ENCODE measurements around the gene C5orf47. TPM values are rescaled to one million over a fixed set of nuclear protein-coding genes. Genes with fewer than 3 reads are reported as not detected.

C5orf47 gene
- total and polyA plus RNA-seq, 5 experiments from 2014 or later, result not detected

GRCh38 chr5:173962436-173962972 is 26.5 kb upstream of the C5orf47 start:
- Mint-ChIP-seq H3K27me3 (no peaks in the 10 kb centered on the region), H3K4me3 (no peak overlapping the region), H3K36me3 (peaks cover 0 to 2% (median 0%) of the 10 kb centered on the region in 3 donors), H3K27ac (peak overlapping the region; percentile 19 to 84 (median 61)), H3K4me1 (peaks cover 11 to 35% (median 28%) of the 10 kb centered on the region in 4 donors), H3K9me3 (no peaks in the 10 kb centered on the region)
- DNase-seq, result no peak
- ATAC-seq, result no peak
- POLR2A ChIA-PET, result no interaction called here

DNA sequence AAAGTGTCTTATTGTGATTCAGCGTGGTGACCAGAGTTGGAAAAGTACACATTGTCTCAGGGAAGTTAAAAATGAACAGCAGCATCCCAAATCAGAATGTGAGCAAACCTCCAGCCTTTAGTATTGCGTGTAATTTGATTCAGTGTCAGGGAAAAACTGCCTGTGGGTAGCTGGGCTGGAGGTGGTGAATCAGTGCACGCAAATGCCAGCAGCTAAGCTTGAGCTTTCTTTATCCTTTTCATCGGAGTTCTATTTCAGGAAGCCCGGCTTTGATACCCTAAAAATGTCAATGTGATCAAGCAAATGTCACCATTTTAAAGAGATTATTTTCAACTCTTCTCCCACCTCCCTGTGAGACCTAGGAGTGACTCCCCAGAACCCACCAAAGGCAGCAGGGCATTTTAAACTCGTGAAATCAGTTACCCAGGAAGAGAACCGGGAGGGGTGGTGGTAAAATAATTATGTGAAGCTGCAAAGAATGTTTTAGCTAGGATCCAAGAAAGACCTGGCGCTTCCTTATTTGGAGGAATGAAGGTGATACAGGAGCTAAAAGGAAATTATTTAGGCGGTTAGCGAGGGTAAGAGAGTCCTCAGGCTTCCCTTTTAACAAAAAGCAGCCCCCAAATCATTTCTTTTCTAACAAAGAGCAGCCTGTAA is 25.7 kb upstream of the C5orf47 start:
- POLR2A ChIA-PET, result interaction anchor here (0.6 to 1.3 kb wide), 3 partner anchors 10 to 348 kb away, joined by 3 to 4 read pairs (median 3); no protein-coding TSS in a partner anchor
- H3K27me3 Mint-ChIP-seq, result no peaks in the 10 kb centered on the region
- peak overlapping the region in 4 of 10 donors; percentile 51 to 74 (median 64) for H3K4me3 Mint-ChIP-seq

GRCh38 chr5:173963867-173964441 is 25.0 kb upstream of the C5orf47 start:
- Mint-ChIP-seq H3K27me3 (no peaks in the 10 kb centered on the region), H3K4me1 (peaks cover 11 to 36% (median 29%) of the 10 kb centered on the region in 4 donors), H3K4me3 (peak overlapping the region; percentile 16 to 74 (median 47)), H3K9me3 (no peaks in the 10 kb centered on the region), H3K36me3 (no peaks in the 10 kb centered on the region), H3K27ac (peak overlapping the region in 9 of 10 donors; percentile 43 to 84 (median 65))
- POLR2A ChIA-PET, result interaction anchor here (0.6 to 1.3 kb wide), 3 partner anchors 9 to 348 kb away, joined by 3 to 4 read pairs (median 3); no protein-coding TSS in a partner anchor
- DNase-seq, result peak in 9 of 10 donors; percentile 12 to 80 (median 53)
- ATAC-seq, result peak; percentile 91 to 97

More for the DNA sequence above, 25.7 kb upstream of the C5orf47 start:
- H3K4me1 Mint-ChIP-seq, result peaks cover 11 to 35% (median 29%) of the 10 kb centered on the region in 4 donors
- peak overlapping the region; percentile 42 to 84 (median 68) for H3K27ac Mint-ChIP-seq
- ATAC-seq, result no peak
- H3K36me3 Mint-ChIP-seq, result no peaks in the 10 kb centered on the region
- H3K9me3 Mint-ChIP-seq, result no peaks in the 10 kb centered on the region
- no peak for DNase-seq

DNA sequence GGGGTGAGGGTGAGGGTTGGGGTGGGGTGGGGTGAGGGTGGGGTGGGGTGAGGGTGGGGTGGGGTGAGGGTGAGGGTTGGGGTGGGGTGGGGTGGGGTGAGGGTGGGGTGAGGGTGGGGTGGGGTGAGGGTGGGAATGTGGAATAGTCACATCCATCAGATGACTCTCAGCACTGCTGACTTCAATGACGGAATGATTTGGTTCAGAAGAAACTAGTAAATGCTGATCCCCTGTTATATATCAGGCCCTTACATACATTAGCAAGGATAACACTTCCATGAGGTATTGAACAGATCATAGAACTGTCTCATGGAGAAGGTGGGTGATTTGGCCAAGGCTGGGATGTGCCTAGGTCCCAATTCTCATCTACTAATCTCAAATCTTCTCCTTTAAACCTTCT is 24.5 kb upstream of the C5orf47 start:
- POLR2A ChIA-PET, result interaction anchor here (1.3 kb wide), 2 partner anchors 46 to 349 kb away, joined by 3 to 4 read pairs; no protein-coding TSS in a partner anchor
- Mint-ChIP-seq H3K9me3 (no peaks in the 10 kb centered on the region), H3K36me3 (no peaks in the 10 kb centered on the region), H3K4me1 (peaks cover 11 to 36% (median 29%) of the 10 kb centered on the region in 4 donors), H3K4me3 (peak overlapping the region in 6 of 10 donors; percentile 2 to 56 (median 46)), H3K27me3 (peaks cover 0 to 3% (median 0%) of the 10 kb centered on the region in 5 donors), H3K27ac (peak overlapping the region in 6 of 10 donors; percentile 16 to 85 (median 36))
- DNase-seq (no peak), ATAC-seq (peak in 1 of 2 donors; percentile 33)

GRCh38 chr5:173967241-173967640 is 21.7 kb upstream of the C5orf47 start:
- Mint-ChIP-seq H3K9me3 (no peaks in the 10 kb centered on the region), H3K27ac (peak overlapping the region in 1 of 10 donors; percentile 7), H3K36me3 (no peaks in the 10 kb centered on the region), H3K27me3 (peaks cover 0 to 13% (median 8%) of the 10 kb centered on the region in 5 donors), H3K4me3 (no peak overlapping the region), H3K4me1 (peaks cover 11 to 36% (median 29%) of the 10 kb centered on the region in 4 donors)
- ATAC-seq (no peak), DNase-seq (no peak)
- POLR2A ChIA-PET, result interaction anchor here (1.7 kb wide), 1 partner anchor 351 kb away, joined by 5 read pairs; no protein-coding TSS in a partner anchor

DNA sequence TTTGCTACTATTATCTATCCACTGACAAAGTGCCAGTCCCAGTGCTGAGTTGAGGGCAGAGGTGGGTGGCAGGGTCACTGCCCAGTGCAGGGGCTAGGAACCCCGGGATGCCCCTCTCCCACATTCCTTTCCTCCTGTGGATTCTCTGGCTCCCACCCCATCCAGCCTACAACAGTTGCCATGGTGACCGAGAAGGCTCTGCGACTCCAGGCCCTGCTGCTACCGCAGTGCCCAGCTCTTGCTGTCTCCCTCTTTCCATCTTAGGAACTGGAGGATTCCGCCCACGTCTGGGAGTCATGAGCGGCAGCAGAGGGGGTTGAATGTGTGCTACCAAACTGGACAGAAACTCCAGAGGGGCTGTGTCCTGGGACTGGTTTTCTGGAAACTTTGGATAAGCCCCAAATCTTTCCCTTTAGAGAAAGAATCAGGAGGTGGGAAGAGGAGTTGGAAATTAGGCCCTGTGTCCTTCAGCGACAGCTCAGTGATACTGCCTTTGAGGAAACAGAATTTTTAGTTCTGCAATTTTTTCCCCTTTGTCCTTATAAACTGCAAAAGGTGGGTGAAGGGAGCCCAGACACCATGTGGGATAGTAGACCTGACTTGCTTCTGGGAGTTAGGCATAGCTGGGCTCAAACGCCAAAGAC is 20.7 kb upstream of the C5orf47 start:
- DNase-seq (no peak), ATAC-seq (no peak)
- Mint-ChIP-seq H3K27ac (no peak overlapping the region), H3K4me3 (no peak overlapping the region), H3K36me3 (no peaks in the 10 kb centered on the region), H3K4me1 (peaks cover 13 to 34% (median 28%) of the 10 kb centered on the region in 4 donors), H3K9me3 (no peaks in the 10 kb centered on the region), H3K27me3 (peaks cover 0 to 13% (median 8%) of the 10 kb centered on the region in 5 donors)
- POLR2A ChIA-PET, result interaction anchor here (1.7 kb wide), 1 partner anchor 352 kb away, joined by 5 read pairs; no protein-coding TSS in a partner anchor

GRCh38 chr5:173969167-173970049 is 19.6 kb upstream of the C5orf47 start:
- Mint-ChIP-seq H3K4me3 (no peak overlapping the region), H3K27ac (peak overlapping the region in 2 of 10 donors; percentile 3 to 71), H3K27me3 (peaks cover 2 to 20% (median 12%) of the 10 kb centered on the region in 5 donors), H3K4me1 (peaks cover 10 to 31% (median 23%) of the 10 kb centered on the region in 4 donors), H3K9me3 (no peaks in the 10 kb centered on the region), H3K36me3 (no peaks in the 10 kb centered on the region)
- ATAC-seq (no peak), DNase-seq (no peak)
- POLR2A ChIA-PET, result no interaction called here

DNA sequence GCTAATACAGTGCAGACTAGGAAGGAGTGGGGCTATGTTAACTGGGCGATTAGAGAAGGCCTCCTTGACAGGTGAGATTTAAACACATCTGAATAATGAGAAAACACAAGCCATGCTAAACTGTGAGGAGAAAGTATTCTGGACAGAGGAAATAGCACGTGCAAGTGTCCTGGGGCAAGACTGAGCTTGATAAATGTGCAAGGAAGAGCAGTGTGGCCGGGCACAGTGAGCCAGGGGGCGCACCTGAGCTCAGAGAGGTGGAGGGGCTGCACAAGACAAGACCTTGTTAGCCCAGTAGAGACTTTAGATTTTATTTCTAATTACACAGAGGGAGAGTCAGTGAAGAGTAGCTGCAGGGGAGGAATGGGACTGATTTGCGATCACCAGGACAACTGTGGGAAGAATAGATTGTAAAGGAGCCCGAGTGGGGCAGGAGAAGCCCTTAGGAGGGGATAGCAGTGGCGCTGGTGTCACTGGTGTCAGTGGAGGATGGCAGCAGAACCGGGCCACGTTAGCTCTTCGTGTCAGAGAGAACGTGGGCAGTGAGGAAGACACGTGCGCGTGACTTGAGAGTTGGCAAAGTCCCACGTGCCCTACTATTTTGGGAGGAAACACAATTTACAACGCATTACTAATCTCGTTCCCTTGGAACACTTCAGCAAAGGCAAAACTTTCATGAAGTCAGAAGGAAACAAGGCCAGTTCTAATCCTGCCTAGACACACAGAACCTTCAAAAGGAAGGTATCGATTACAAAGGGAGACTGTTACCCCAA is 17.9 kb upstream of the C5orf47 start:
- Mint-ChIP-seq H3K9me3 (no peaks in the 10 kb centered on the region), H3K27ac (peak overlapping the region in 1 of 10 donors; percentile 53), H3K27me3 (peaks cover 2 to 20% (median 12%) of the 10 kb centered on the region in 5 donors), H3K36me3 (no peaks in the 10 kb centered on the region), H3K4me3 (peak overlapping the region in 2 of 10 donors; percentile 47 to 50), H3K4me1 (peaks cover 5 to 18% (median 11%) of the 10 kb centered on the region in 4 donors)
- POLR2A ChIA-PET, result no interaction called here
- ATAC-seq (no peak), DNase-seq (no peak)

- peaks cover 2 to 20% (median 12%) of the 10 kb centered on the region in 5 donors for H3K27me3 Mint-ChIP-seq
- H3K9me3 Mint-ChIP-seq, result no peaks in the 10 kb centered on the region
- H3K4me3 Mint-ChIP-seq, result peak overlapping the region in 1 of 10 donors; percentile 50
- peaks cover 5 to 16% (median 11%) of the 10 kb centered on the region in 4 donors for H3K4me1 Mint-ChIP-seq
- POLR2A ChIA-PET, result no interaction called here
- no peak overlapping the region for H3K27ac Mint-ChIP-seq
- ATAC-seq, result no peak
- no peak for DNase-seq
- no peaks in the 10 kb centered on the region for H3K36me3 Mint-ChIP-seq
Observed at GRCh38 chr5:173971681-173972345, 17.2 kb upstream of the C5orf47 start.

GRCh38 chr5:173972607-173972924 is 16.4 kb upstream of the C5orf47 start:
- no peaks in the 10 kb centered on the region for H3K36me3 Mint-ChIP-seq
- POLR2A ChIA-PET, result interaction anchor here (1.0 to 2.2 kb wide), 4 partner anchors 9 to 356 kb away, joined by 3 to 9 read pairs (median 8); partner anchors contain the start of gene BOD1
- H3K4me1 Mint-ChIP-seq, result peaks cover 5 to 12% (median 11%) of the 10 kb centered on the region in 4 donors
- DNase-seq (no peak), ATAC-seq (no peak)
- peak overlapping the region in 8 of 10 donors; percentile 76 to 86 (median 82) for H3K4me3 Mint-ChIP-seq
- no peaks in the 10 kb centered on the region for H3K9me3 Mint-ChIP-seq
- H3K27ac Mint-ChIP-seq, result peak overlapping the region in 1 of 10 donors; percentile 75
- H3K27me3 Mint-ChIP-seq, result peaks cover 2 to 20% (median 13%) of the 10 kb centered on the region in 5 donors
